A673 (cell line): Measurements from ENCODE around the gene CPPED1.

Experiments
- EZH2 ChIP-seq: fragments of 200-600 bp; sonication (generic); IDR thresholded peaks from 2 replicates; pipeline ENCODE4 v1.6.1; 2017; ENCODE audit warnings: borderline replicate concordance, low read depth, mild to moderate bottlenecking, mixed read lengths, antibody characterized with exemption, low read length; ENCODE audit not compliant: poor library complexity, severe bottlenecking
- TF ChIP-seq, protein P1 (sequence below): fragments of 300-800, 200-600 bp; sonication (generic); conservative IDR thresholded peaks from 2 replicates; pipeline ENCODE4 v1.5.1; 2017; ENCODE audit warnings: low read depth, mild to moderate bottlenecking, antibody characterized with exemption, low read length, moderate library complexity, mixed read lengths

DNA sequence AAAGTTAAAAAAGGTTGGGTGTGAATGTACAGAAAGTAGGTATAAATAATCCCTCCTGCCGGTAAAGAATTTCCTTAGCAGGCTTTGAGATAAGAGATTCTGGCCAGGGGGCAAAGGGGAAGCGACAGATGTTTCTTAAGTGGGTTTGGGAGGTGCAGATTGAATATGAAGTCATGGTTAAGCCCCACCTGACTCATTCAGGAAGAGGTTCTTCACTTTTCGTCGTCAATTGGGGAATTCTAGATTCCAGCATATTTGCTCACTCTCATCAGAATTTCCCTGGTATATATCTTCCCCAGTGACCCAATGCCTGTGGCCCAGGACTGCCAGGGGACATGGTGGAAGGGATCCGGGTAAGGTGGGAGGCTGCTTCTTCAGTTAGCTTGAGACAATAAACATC, 127.8 kb downstream of the CPPED1 start:
- TF ChIP-seq, protein P1, sequence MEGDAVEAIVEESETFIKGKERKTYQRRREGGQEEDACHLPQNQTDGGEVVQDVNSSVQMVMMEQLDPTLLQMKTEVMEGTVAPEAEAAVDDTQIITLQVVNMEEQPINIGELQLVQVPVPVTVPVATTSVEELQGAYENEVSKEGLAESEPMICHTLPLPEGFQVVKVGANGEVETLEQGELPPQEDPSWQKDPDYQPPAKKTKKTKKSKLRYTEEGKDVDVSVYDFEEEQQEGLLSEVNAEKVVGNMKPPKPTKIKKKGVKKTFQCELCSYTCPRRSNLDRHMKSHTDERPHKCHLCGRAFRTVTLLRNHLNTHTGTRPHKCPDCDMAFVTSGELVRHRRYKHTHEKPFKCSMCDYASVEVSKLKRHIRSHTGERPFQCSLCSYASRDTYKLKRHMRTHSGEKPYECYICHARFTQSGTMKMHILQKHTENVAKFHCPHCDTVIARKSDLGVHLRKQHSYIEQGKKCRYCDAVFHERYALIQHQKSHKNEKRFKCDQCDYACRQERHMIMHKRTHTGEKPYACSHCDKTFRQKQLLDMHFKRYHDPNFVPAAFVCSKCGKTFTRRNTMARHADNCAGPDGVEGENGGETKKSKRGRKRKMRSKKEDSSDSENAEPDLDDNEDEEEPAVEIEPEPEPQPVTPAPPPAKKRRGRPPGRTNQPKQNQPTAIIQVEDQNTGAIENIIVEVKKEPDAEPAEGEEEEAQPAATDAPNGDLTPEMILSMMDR = no peak
- TF ChIP-seq EZH2 = no peak
